ENCODE data around the gene RNF215.

RNF215 gene

DNA sequence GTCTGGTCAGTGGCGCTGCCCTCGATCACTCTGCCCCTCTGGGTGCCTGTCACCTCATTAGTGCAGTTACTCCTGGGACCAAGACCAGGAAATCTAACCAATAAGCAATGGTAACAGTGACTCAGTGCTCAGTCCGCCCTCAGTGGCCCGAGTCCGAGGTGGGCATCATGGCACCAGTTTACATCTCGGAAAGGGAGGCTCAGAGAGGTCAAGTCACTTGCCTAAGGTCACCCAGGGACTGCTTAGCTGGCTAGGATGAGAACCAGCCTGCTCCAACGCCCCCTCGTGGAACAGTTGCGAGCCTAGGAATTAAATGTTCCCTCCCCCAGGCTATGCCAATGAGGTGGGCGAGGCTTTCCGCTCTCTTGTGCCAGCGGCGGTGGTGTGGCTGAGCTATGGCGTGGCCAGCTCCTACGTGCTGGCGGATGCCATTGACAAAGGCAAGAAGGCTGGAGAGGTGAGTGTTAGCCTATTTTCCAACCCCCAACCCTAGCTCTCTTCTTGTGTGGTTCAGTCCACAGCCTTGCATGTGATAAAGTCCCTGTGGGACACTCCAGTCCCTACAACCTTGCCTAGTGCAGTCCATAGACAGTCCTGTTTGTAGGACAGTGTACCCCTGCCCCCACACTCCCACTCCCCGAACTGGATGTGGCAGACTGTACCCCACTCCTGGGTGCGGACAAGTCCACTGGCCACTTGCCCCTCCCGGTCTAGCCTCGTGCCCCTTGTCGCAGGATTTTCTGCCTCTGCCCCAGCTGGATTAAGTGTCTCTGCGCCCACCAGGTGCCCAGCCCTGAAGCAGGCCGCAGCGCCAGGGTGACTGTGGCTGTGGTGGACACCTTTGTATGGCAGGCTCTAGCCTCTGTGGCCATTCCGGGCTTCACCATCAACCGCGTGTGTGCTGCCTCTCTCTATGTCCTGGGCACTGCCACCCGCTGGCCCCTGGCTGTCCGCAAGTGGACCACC, 39.5 kb upstream of the RNF215 start:
- TF ChIP-seq, protein P1, sequence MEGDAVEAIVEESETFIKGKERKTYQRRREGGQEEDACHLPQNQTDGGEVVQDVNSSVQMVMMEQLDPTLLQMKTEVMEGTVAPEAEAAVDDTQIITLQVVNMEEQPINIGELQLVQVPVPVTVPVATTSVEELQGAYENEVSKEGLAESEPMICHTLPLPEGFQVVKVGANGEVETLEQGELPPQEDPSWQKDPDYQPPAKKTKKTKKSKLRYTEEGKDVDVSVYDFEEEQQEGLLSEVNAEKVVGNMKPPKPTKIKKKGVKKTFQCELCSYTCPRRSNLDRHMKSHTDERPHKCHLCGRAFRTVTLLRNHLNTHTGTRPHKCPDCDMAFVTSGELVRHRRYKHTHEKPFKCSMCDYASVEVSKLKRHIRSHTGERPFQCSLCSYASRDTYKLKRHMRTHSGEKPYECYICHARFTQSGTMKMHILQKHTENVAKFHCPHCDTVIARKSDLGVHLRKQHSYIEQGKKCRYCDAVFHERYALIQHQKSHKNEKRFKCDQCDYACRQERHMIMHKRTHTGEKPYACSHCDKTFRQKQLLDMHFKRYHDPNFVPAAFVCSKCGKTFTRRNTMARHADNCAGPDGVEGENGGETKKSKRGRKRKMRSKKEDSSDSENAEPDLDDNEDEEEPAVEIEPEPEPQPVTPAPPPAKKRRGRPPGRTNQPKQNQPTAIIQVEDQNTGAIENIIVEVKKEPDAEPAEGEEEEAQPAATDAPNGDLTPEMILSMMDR (IDR thresholded peaks at IDR 0.05), result peak; percentile 48
- Mint-ChIP-seq H3K27me3 (ENCODE audit: low read depth, poor library complexity) (peaks cover 6% of the 10 kb centered on the region), H3K4me3 (peak overlapping the region; percentile 91), H3K36me3 (ENCODE audit: low read depth) (peaks cover 17% of the 10 kb centered on the region), H3K4me1 (peaks cover 37% of the 10 kb centered on the region), H3K9me3 (no peaks in the 10 kb centered on the region), H3K27ac (no peak overlapping the region)
- DNase-seq, result peak; percentile 74

DNA sequence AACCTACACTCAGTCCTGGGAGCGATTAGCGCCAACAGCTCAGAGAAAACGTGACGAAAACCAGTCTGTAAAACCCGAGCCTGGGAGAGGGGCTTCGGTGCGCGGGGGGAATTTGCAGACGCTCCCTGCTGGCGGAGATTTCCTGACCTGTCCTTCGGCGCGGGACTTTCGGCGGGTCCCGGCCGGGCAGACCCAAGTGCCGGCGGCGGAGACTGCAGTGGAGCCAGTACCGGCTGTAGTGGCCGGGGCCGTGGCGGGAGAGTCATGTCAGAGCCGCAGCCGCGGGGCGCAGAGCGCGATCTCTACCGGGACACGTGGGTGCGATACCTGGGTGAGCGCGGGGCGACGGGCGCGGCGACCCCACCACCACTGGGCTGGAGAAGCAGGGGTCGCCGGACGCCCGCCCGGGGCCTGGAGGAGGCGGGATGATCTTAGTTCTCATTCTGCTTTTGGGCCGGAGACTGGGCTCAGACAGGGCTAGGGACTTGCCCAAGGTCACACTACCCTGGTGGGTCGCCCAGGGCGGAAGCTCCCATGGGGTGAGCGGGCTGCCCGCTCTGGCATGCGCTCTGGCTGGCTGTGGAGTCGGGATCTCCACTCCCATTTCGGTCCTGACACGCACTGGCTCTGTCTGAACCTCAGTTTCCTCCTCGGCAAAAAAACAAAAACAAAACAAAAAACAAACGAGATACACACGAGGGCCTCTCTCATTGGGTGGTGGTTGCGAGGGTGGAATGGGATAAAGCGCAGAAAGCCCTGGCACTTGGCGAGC, 38.6 kb upstream of the RNF215 start, which contains the start of gene MTFP1:
TSS of gene MTFP1 (plus strand) at position 153 of the 772 bp plus-strand sequence. CDS start at position 265, 112 bp downstream.
- Mint-ChIP-seq H3K27ac (peak within 1 kb of the TSS; percentile 13), H3K4me1 (peaks cover 46% of the 10 kb centered on the region)

DNA sequence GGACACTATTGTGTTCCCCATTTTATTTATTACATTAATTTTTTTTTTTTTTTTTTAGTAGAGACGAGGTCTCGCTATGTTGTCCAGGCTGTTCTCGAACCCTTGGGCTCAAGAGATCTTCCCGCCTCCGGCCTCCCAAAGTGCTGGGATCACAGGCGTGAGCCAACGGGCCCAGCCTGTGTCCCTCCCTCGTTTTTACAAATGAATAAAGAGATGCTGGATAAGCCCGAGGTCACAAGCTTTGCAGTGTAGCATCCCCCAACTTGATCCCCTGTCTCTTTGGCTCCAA, 38.1 kb upstream of the RNF215 start:
- H3K27ac Mint-ChIP-seq, result peak overlapping the region; percentile 13
- H3K27me3 Mint-ChIP-seq (ENCODE audit: low read depth, poor library complexity), result peaks cover 10% of the 10 kb centered on the region
- no peak for DNase-seq
- peak overlapping the region; percentile 91 for H3K4me3 Mint-ChIP-seq
- H3K9me3 Mint-ChIP-seq, result no peaks in the 10 kb centered on the region
- peaks cover 22% of the 10 kb centered on the region for H3K36me3 Mint-ChIP-seq (ENCODE audit: low read depth)
- TF ChIP-seq, protein P1 (IDR thresholded peaks at IDR 0.05), result no peak
- H3K4me1 Mint-ChIP-seq, result peaks cover 51% of the 10 kb centered on the region

More for the DNA sequence above, 38.6 kb upstream of the RNF215 start, which contains the start of gene MTFP1:
- peak; percentile 76 for DNase-seq
- H3K36me3 Mint-ChIP-seq (ENCODE audit: low read depth), result peaks cover 17% of the 10 kb centered on the region
- H3K27me3 Mint-ChIP-seq (ENCODE audit: low read depth, poor library complexity), result peaks cover 6% of the 10 kb centered on the region
- no peaks in the 10 kb centered on the region for H3K9me3 Mint-ChIP-seq
- H3K4me3 Mint-ChIP-seq, result peak within 1 kb of the TSS; percentile 91
- TF ChIP-seq, protein P1 (IDR thresholded peaks at IDR 0.05), result no peak

DNA sequence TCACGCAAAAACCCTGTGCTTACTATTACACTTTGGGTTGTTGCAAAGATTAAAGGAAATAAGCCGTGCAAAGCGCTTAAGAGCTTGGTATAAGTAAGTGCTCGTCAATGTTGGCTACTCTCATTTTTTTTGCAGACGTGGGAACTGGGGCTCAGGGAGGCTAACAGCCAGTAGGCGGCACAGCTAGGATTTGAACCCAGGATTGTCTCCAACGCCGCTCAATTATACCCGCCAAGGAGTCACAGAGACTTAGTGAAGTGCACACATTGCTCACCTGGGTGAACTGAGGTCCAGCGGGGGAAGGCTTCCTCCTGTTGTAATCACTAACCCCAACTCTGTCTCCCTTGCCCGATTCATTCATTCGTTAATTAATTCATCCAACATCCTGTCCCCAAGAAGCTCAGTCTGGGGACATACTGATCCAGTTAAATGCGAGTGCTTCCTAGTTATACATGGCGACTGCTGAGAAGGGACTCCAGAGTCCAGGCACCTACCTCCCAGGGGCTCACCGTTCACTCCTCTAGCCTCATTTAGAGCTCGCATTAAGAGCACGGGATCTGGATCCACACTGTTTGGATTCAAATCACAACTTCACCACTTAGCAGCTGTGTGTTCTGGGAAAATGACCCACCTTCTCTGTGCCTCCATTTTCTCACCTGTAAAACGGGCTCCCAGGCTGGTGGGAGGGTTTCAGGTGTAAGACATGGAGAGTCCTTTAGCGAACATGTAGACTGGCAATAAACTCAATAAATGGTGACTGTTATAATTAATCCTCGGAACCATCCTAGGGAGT, 37.5 kb upstream of the RNF215 start:
- no peaks in the 10 kb centered on the region for H3K9me3 Mint-ChIP-seq
- peak overlapping the region; percentile 29 for H3K27ac Mint-ChIP-seq
- H3K4me3 Mint-ChIP-seq, result peak overlapping the region; percentile 91
- peaks cover 7% of the 10 kb centered on the region for H3K27me3 Mint-ChIP-seq (ENCODE audit: low read depth, poor library complexity)
- no peak for DNase-seq
- TF ChIP-seq, protein P1 (IDR thresholded peaks at IDR 0.05), result no peak
- peaks cover 53% of the 10 kb centered on the region for H3K4me1 Mint-ChIP-seq
- H3K36me3 Mint-ChIP-seq (ENCODE audit: low read depth), result peaks cover 25% of the 10 kb centered on the region

DNA sequence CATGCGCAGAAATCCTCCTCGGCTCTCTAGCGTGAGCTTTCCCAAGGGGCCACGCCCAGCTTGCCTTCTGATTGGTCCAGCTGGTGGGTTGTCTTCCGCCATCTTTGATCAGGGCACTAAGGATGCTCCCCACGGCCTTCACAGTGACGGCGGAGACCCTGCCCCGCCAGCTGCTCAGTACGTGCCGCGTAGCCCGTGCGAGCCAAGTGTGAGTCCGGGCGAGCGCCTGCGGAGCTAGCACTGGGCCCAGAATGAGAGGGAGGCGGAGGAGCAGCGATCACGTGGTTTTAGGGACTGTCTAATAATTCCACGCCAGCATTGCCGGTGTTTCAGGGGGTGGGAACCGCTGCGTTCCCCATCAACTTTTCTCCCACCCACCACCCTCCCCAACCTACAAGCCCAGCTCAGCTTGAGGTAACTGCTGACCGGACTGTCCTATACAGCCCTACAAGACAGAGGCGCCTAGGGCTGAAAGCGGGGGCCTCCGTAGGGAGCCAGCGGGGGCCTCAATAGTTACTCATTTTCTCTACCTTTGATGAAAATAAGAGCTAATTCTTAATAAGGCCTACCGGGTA, 36.8 kb upstream of the RNF215 start:
- TF ChIP-seq, protein P1 (IDR thresholded peaks at IDR 0.05), result no peak
- no peaks in the 10 kb centered on the region for H3K9me3 Mint-ChIP-seq
- peak; percentile 98 for DNase-seq
- H3K4me3 Mint-ChIP-seq, result peak overlapping the region; percentile 91
- H3K4me1 Mint-ChIP-seq, result peaks cover 53% of the 10 kb centered on the region
- H3K27me3 Mint-ChIP-seq (ENCODE audit: low read depth, poor library complexity), result peaks cover 4% of the 10 kb centered on the region
- peak overlapping the region; percentile 98 for H3K27ac Mint-ChIP-seq
- H3K36me3 Mint-ChIP-seq (ENCODE audit: low read depth), result peaks cover 30% of the 10 kb centered on the region

Measured in nephron progenitor cell (in vitro differentiated cells).